B cell (primary cell): ENCODE results near the gene SCYL2. TPM values are rescaled to one million over a fixed set of nuclear protein-coding genes. Genes with fewer than 3 reads are reported as not detected.

Experiments used
- ATAC-seq: fragments of 200-7000 bp; cut with Tn5 transposase; one replicate; pipeline ENCODE4 v1.10.0; 2021; ENCODE audit warnings: low read depth, mild to moderate bottlenecking, moderate number of reproducible peaks, moderate library complexity
- CTCF ChIA-PET: fragments of 350-600 bp; sonication (Branson Sonifier 250); formaldehyde crosslinking; loops from one replicate; lab custom pipeline; 2021; ENCODE audit warnings: antibody characterized with exemption, inconsistent platforms; lab: Charles Lee
- POLR2A ChIA-PET: fragments of 350-600 bp; sonication (Branson Sonifier 250); formaldehyde crosslinking; loops from one replicate; lab custom pipeline; 2021; ENCODE audit warnings: antibody characterized with exemption; lab: Charles Lee
- DNase-seq: peaks from one replicate; pipeline ENCODE4 v3.0.0; 2013
- H2AFZ ChIP-seq: 2 replicates; pipeline ENCODE4 v1.6.1; 2012; ENCODE audit warnings: mild to moderate bottlenecking, low read depth, low read length; ENCODE audit not compliant: insufficient read depth, poor library complexity, severe bottlenecking
- H3K27ac ChIP-seq, 2 donors: 1 replicate in 1 of 2; 2 replicates in 1 of 2; pipeline ENCODE4 v1.5.1; 2012 to 2013; ENCODE audit warnings: low read length in 2 of 2, mild to moderate bottlenecking in 2 of 2, moderate library complexity in 1 of 2
- H3K27me3 ChIP-seq, 4 experiments: fragments of 200-600 bp in 1 of 4; sonication (generic) in 1 of 4; replicated peaks in 1 of 4; 1 replicate in 2 of 4; 2 replicates in 2 of 4; pipeline versions ENCODE4 v1.6.1 to v1.7.0; 2013 to 2016; ENCODE audit warnings: low read length in 3 of 4, mild to moderate bottlenecking in 2 of 4, mixed read lengths in 1 of 4, moderate library complexity in 1 of 4; ENCODE audit not compliant: insufficient read depth in 4 of 4, control insufficient read depth in 3 of 4; ENCODE audit errors: control extremely low read depth in 1 of 4
- H3K36me3 ChIP-seq, 2 experiments: replicated peaks in 1 of 2; 1 replicate in 1 of 2; 2 replicates in 1 of 2; pipeline versions ENCODE4 v1.6.1 to v1.7.1; 2013; ENCODE audit warnings: low read length in 1 of 2; ENCODE audit not compliant: insufficient read depth in 2 of 2, control insufficient read depth in 1 of 2; ENCODE audit errors: control extremely low read depth in 1 of 2, extremely low read depth in 1 of 2
- H3K4me1 ChIP-seq, 2 donors: fragments of 200-600 bp in 1 of 2; sonication (generic) in 1 of 2; 1 replicate in 1 of 2; 2 replicates in 1 of 2; pipeline versions ENCODE4 v1.5.1 to v1.6.1; 2013 to 2017; ENCODE audit warnings: low read length in 2 of 2; ENCODE audit not compliant: control insufficient read depth in 2 of 2, insufficient read depth in 2 of 2
- H3K4me2 ChIP-seq: replicated peaks from 2 replicates; pipeline ENCODE3; 2012; ENCODE audit warnings: mild to moderate bottlenecking, low read depth, low read length; ENCODE audit not compliant: poor library complexity, severe bottlenecking
- H3K4me3 ChIP-seq, 5 experiments: fragments of 200-600 bp in 1 of 5; sonication (generic) in 1 of 5; 1 replicate in 3 of 5; 2 replicates in 2 of 5; pipeline versions ENCODE4 v1.5.1 to v1.7.0; 2011 to 2016; ENCODE audit warnings: low read length in 4 of 5, mild to moderate bottlenecking in 4 of 5, low read depth in 2 of 5, control low read depth in 1 of 5, moderate library complexity in 1 of 5; ENCODE audit not compliant: insufficient read depth in 1 of 5; ENCODE audit errors: control extremely low read depth in 1 of 5, extremely low read depth in 1 of 5
- H3K79me2 ChIP-seq: fragments of 200-600 bp; sonication (generic); one replicate; pipeline ENCODE4 v1.6.0; 2016; ENCODE audit warnings: low read length; ENCODE audit not compliant: control insufficient read depth, insufficient read depth
- H3K9ac ChIP-seq: fragments of 200-600 bp; sonication (generic); 2 replicates; pipeline ENCODE4 v1.6.1; 2017; ENCODE audit warnings: mild to moderate bottlenecking, low read length, moderate library complexity
- H3K9me3 ChIP-seq, 3 donors: one replicate each; pipeline versions ENCODE4 v1.6.1 to v1.7.1; 2013; ENCODE audit warnings: low read length in 2 of 3; ENCODE audit not compliant: control insufficient read depth in 2 of 3, insufficient read depth in 1 of 3; ENCODE audit errors: control extremely low read depth in 1 of 3
- H4K20me1 ChIP-seq: 2 replicates; pipeline ENCODE4 v1.6.0; 2012; ENCODE audit warnings: mild to moderate bottlenecking, low read length; ENCODE audit not compliant: insufficient read depth, control insufficient read depth, poor library complexity, severe bottlenecking
- H3K27ac Mint-ChIP-seq: one replicate; pipeline ENCODE4 v1.8.0; 2021; ENCODE audit warnings: mixed read lengths
- H3K27me3 Mint-ChIP-seq: one replicate; pipeline ENCODE4 v1.8.0; 2021; ENCODE audit warnings: mixed read lengths
- H3K4me1 Mint-ChIP-seq: one replicate; pipeline ENCODE4 v1.8.0; 2021; ENCODE audit warnings: mixed read lengths
- H3K4me3 Mint-ChIP-seq: one replicate; pipeline ENCODE4 v1.8.0; 2021; ENCODE audit warnings: mixed read lengths
- H3K9me3 Mint-ChIP-seq: one replicate; pipeline ENCODE4 v1.8.0; 2022; ENCODE audit warnings: mixed read lengths; ENCODE audit not compliant: insufficient read depth
- CTCF ChIP-seq: fragments of 200-600 bp; IDR thresholded peaks from one replicate; pipeline ENCODE4 v1.8.0; 2022; ENCODE audit warnings: antibody characterized with exemption, mild to moderate bottlenecking
- EZH2 ChIP-seq: IDR thresholded peaks from 2 replicates; pipeline ENCODE4 v1.6.1; 2012; ENCODE audit warnings: borderline replicate concordance, low read depth, mild to moderate bottlenecking, moderate library complexity, low read length; ENCODE audit not compliant: insufficient read depth, poor library complexity, severe bottlenecking
- WGBS: methylation state at CpG from one replicate; pipeline ENCODE4 v1.1.5; 2013; ENCODE audit warnings: missing lambda C conversion rate; ENCODE audit not compliant: insufficient coverage; 5-methylcytosine and 5-hydroxymethylcytosine counted together
- intact Hi-C: fragments of 100-400 bp; cut with micrococcal nuclease; formaldehyde crosslinking; loops from one replicate; pipeline ENCODE4 v1.10.0; 2022
- polyA plus RNA-seq: library from polyadenylated mRNA; depleted of rRNA; stranded (reverse); fragments of >200 nt; gene quantifications from 2 replicates; pipeline ENCODE4 v1.2.3, GENCODE V29; 2012
- total RNA-seq, 2 donors: library from RNA; stranded (reverse); fragments of 120-200 nt in 1 of 2; gene quantifications; 1 replicate in 1 of 2; 2 replicates in 1 of 2; pipeline versions ENCODE4 v1.2.3 to v1.2.4, GENCODE V29; 2013 to 2022

SCYL2 gene
- total and polyA plus RNA-seq, 2 donors (not counting 1 experiment from before 2014, with no cell fraction given), result 8.8 to 38.4 TPM

GRCh38 chr12:100274291-100274690 lies 7.3 kb downstream of the SCYL2 start:
- Histone ChIP-seq H3K9ac (no peak overlapping the region), H4K20me1 (peaks cover 24% of the 10 kb centered on the region), H3K79me2 (peaks cover 95% of the 10 kb centered on the region), H3K36me3 (no peaks in the 10 kb centered on the region), H3K4me1 (peaks cover 0 to 3% of the 10 kb centered on the region in 2 donors), H3K27me3 (no peaks in the 10 kb centered on the region), H3K4me2 (no peak overlapping the region), H3K27ac (no peak overlapping the region), H3K9me3 (no peaks in the 10 kb centered on the region), H3K4me3 (no peak overlapping the region), H2AFZ (no peak overlapping the region)
- Mint-ChIP-seq H3K4me3 (no peak overlapping the region), H3K27ac (no peak overlapping the region), H3K27me3 (no peaks in the 10 kb centered on the region), H3K4me1 (peaks cover 31% of the 10 kb centered on the region), H3K9me3 (no peaks in the 10 kb centered on the region)
- ChIA-PET POLR2A (interaction anchor here (0.7 kb wide), 1 partner anchor 269 kb away, joined by 4 read pairs; no protein-coding TSS in a partner anchor), CTCF (no interaction called here)
- DNase-seq (no peak), ATAC-seq (no peak)
- intact Hi-C loops, result no loop called here
- no CpG with 5 or more reads among the region's 2 CpGs for WGBS
- no peak for TF ChIP-seq CTCF
- TF ChIP-seq EZH2, result no peak

- H3K9me3 ChIP-seq, result no peaks in the 10 kb centered on the region
- no peak overlapping the region for H3K4me3 Mint-ChIP-seq
- CTCF ChIA-PET, result no interaction called here
These were observed 12.2 kb downstream of the SCYL2 start for GRCh38 chr12:100279159-100279558.

More at GRCh38 chr12:100279159-100279558, 12.2 kb downstream of the SCYL2 start:
- Histone ChIP-seq H3K4me3 (no peak overlapping the region), H3K9ac (no peak overlapping the region), H3K79me2 (peaks cover 80% of the 10 kb centered on the region), H3K27ac (no peak overlapping the region), H3K4me2 (no peak overlapping the region), H3K4me1 (no peaks in the 10 kb centered on the region), H3K36me3 (peaks cover 0 to 9% of the 10 kb centered on the region in 2 experiments), H2AFZ (no peak overlapping the region), H3K27me3 (no peaks in the 10 kb centered on the region), H4K20me1 (peaks cover 24% of the 10 kb centered on the region)
- intact Hi-C loops, result no loop called here
- no peaks in the 10 kb centered on the region for H3K27me3 Mint-ChIP-seq
- H3K9me3 Mint-ChIP-seq, result no peaks in the 10 kb centered on the region
- DNase-seq (no peak), ATAC-seq (no peak)
- POLR2A ChIA-PET, result no interaction called here
- TF ChIP-seq EZH2 (no peak), CTCF (no peak)
- WGBS, result 96% methylated on average over 7 of the region's 7 CpGs
- H3K27ac Mint-ChIP-seq, result no peak overlapping the region
- H3K4me1 Mint-ChIP-seq, result peaks cover 17% of the 10 kb centered on the region
